ENCODE results near the gene GNB3.
A peak's percentile ranks its signal among the peaks of the same experiment; 100 is the strongest.
"Not testable (repeated sequence)": the region's sequence is repeated elsewhere in the genome, so short reads cannot be mapped to it uniquely, and the experiment has no call there.

GNB3 gene

DNA sequence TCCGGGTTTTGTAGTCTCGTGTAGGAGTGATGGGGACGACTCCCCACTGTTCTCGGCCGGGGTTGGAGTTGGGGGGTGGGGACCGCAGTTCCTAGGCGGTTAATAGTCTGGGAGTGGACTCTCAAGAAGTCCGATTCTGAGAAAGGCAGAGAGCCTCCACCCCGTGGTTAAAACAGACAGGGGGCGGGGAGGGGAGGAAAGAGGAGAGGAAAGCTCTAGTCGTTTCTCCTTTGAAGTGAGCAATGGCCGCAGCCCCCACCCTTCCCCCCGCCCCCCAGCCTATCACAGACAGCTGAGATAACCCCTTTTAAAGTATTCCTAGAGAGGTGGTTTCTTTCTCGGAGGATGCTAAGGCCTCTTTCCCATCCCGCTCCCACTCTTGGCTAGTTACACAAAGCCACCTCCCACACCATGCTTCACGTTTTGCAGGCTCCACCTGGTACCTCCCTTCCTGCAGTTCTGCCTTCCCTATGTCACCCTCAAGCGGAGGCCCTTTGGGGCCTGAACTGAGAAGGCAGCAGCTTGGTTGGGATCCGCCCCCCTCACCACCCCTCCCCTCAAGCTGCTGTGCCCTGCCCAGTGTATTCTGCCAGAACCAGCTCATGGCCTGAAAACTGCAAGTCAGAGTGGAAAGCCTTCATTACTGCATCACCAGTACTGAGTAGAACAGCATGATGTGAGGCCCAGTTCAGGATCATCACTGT is 12.1 kb downstream of the GNB3 start:
- peak; percentile 51 for DNase-seq (ENCODE audit: low read depth)
- peak overlapping the region; percentile 61 for H3K4me3 ChIP-seq (ENCODE audit: low read depth, low read length)

DNA sequence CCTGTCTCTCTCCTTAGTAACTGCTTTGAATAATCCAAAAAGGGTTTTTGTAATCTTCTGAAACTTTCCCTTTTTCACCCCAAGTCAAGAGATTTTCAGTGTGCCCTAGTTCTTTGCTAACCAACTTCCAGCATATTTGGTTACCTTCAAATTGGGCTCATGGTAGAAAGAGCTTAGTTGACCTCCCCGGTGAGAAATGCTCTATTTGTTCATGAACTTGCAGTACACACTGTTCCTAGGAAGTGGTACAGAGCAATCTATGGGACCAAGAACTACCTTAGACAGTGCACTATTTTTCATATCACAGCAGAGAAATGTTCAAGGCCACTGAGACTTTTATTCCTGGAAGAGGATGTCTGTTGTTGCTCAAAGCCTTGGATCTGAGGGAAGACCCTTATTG is 12.9 kb downstream of the GNB3 start:
- no peak overlapping the region for H3K4me3 ChIP-seq (ENCODE audit: low read depth, low read length)
- DNase-seq (ENCODE audit: low read depth), result no peak

DNA sequence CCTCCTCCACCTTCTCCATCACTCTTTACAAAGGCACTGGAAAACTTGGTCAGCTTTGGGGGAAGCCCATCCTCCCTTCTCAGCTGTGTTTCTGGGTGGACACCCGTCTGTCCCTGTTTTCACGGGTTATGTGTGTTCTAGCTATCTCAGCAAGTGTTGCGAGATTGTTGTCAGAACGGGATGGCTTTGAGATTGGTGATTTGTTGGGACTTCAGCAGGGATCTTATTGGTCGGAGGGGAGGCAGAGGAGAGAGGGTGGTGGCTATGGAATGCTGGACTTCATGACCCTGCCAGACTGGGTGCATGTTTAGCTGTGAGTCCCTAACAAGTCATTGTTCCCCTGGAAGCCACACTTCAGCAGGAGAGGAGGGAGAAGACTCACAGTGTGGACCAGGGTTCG is 13.3 kb downstream of the GNB3 start:
- DNase-seq (ENCODE audit: low read depth), result no peak
- no peak overlapping the region for H3K4me3 ChIP-seq (ENCODE audit: low read depth, low read length)

DNA sequence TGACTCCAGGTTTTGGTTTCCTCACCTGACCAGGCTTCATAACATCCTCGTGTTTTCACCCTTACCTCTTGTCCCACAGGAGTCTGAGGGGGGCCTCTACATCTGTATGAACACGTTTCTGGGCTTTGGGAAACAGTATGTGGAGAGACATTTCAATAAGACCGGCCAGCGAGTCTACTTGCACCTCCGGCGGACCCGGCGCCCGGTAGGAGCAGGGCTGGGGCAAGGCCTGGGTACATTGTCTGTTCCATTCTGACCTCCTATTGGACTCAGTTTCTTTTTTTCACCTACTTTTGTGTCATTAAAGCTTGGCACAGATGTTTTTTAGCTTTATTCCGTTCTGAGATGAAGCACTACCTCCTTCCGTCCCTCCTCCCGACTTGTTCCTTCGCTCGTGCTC is 14.6 kb downstream of the GNB3 start:
- no peak for DNase-seq (ENCODE audit: low read depth)
- H3K4me3 ChIP-seq (ENCODE audit: low read depth, low read length), result no peak overlapping the region

DNA sequence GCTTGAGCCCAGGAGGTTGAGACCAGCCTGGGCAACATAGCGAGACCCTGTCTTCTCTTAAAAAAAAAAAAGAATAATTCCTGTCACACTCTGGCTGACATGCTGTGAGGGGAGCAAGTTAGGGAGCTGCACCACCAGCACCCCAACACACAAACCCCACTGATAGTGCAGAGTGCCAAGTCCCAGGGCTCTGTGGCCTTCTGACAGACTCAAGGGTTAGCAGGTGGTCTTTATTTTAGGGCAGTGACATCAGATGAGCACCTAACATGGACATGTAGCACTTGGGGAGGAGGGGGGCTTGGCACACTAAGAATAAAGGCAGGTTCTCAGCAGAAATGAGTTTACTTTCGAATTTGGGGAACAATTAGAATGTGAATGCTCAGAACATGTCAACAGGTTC is 18.1 kb downstream of the GNB3 start:
- H3K4me3 ChIP-seq (ENCODE audit: low read depth, low read length), result no peak overlapping the region
- no peak for DNase-seq (ENCODE audit: low read depth)

DNA sequence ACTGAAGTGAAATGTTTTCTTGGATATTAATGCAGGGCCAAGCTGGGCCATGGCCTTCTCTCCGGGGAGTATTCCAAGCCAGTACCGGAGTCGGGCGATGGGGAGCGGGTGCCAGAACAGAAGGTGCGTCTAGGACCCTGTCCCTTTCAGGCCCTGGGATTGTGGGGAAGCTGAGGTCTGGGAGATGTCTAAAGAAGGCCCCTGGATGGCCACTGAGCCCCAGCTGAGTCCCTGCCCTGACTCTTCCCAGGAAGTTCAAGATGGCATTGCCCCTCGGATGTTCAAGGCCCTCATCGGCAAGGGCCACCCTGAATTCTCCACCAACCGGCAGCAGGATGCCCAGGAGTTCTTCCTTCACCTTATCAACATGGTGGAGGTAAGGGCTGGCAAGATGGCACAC is 19.4 kb downstream of the GNB3 start:
- no peak for DNase-seq (ENCODE audit: low read depth)

DNA sequence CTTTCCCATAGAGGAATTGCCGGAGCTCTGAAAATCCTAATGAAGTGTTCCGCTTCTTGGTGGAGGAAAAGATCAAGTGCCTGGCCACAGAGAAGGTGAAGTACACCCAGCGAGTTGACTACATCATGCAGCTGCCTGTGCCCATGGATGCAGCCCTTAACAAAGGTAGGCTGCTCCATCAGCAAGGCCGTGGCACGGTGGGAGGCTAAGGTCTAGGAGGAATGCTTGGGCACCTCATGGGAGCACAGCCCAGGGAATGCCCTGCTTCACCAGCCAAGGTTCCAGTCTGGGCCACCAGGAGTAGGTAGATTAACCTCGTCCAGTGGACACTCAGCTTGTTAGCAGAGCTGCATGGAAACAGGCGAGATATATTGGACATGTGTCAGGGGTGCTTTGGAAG is 20.2 kb downstream of the GNB3 start:
- no peak for DNase-seq (ENCODE audit: low read depth)
- H3K4me3 ChIP-seq (ENCODE audit: low read depth, low read length), result no peak overlapping the region

More for the DNA sequence above, 19.4 kb downstream of the GNB3 start:
- no peak overlapping the region for H3K4me3 ChIP-seq (ENCODE audit: low read depth, low read length)

DNA sequence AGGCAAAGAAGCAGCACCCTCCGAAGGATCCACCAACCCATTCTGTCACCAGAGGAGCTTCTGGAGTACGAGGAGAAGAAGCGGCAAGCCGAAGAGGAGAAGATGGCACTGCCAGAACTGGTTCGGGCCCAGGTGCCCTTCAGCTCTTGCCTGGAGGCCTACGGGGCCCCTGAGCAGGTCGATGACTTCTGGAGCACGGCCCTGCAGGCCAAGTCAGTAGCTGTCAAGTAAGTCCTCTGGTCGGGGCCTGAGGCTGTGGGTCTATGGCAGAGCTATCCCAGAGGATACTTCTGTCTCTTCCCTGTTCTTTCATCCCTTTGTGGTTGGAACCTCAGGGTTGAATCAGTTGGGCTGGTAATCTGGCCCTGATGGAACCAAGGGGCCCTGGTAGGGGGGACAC is 20.7 kb downstream of the GNB3 start:
- no peak for DNase-seq (ENCODE audit: low read depth)
- no peak overlapping the region for H3K4me3 ChIP-seq (ENCODE audit: low read depth, low read length)

DNA sequence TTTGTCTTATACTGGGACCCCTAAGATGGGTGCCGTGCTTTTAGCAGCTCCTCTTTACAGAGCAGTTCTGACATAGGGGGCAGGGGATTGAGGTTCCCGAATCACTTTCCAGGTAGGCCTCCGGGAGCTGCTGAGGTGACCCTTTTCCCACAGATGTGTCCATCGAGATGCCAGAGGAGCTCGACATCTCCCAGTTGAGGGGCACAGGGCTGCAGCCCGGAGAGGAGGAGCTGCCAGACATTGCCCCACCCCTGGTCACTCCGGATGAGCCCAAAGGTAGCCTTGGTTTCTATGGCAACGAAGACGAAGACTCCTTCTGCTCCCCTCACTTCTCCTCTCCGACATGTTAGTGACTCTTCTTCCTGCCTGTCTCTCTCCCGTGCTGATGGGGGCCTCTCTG is 22.3 kb downstream of the GNB3 start:
- no peak overlapping the region for H3K4me3 ChIP-seq (ENCODE audit: low read depth, low read length)
- DNase-seq (ENCODE audit: low read depth), result no peak

DNA sequence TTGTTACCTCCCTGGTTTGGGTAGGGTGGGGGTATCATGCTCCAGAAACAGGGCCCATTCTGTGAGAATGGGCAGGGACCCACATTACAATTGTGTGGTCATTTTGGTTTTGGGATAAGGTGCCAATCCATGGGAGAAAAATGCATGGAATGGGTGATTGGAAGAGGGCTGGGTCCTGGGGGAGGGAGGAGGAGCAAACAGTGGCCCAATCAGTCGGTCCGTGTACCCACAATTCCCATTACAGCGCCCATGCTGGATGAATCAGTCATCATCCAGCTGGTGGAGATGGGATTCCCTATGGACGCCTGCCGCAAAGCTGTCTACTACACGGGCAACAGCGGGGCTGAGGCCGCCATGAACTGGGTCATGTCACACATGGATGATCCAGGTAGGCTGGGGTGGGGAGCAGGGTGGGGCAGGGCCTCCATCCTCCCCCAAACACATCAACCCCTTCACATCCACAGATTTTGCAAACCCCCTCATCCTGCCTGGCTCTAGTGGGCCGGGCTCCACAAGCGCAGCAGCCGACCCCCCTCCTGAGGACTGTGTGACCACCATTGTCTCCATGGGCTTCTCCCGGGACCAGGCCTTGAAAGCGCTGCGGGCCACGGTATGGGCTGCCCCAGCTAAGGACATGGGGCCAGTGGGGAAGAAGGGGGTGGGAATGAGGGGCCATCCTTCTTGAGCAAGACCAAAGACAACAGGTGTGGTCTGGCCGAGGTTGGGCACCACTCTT is 23.0 kb downstream of the GNB3 start:
- no peak overlapping the region for H3K4me3 ChIP-seq (ENCODE audit: low read depth, low read length)
- DNase-seq (ENCODE audit: low read depth), result no peak

DNA sequence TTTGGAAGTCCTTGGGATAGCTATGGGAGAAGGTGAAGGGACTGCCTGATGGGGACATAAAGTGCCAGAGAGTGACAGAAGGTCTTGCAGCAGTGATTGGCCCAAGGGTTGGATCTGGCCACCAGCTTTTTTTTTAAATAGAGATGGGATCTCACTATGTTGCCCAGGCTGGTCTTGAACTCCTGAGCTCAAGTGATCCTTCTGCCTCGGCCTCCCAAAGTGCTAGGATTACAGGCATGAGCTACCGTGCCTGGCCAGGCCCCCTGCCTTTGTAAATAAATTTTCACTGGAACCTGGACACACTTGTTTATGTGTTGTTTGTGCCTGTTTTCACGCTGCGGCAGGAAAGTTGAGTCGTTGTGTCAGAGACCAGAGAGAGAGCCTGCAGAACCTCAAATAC is 24.6 kb downstream of the GNB3 start:
- not testable (repeated sequence) for H3K4me3 ChIP-seq (ENCODE audit: low read depth, low read length)

DNA sequence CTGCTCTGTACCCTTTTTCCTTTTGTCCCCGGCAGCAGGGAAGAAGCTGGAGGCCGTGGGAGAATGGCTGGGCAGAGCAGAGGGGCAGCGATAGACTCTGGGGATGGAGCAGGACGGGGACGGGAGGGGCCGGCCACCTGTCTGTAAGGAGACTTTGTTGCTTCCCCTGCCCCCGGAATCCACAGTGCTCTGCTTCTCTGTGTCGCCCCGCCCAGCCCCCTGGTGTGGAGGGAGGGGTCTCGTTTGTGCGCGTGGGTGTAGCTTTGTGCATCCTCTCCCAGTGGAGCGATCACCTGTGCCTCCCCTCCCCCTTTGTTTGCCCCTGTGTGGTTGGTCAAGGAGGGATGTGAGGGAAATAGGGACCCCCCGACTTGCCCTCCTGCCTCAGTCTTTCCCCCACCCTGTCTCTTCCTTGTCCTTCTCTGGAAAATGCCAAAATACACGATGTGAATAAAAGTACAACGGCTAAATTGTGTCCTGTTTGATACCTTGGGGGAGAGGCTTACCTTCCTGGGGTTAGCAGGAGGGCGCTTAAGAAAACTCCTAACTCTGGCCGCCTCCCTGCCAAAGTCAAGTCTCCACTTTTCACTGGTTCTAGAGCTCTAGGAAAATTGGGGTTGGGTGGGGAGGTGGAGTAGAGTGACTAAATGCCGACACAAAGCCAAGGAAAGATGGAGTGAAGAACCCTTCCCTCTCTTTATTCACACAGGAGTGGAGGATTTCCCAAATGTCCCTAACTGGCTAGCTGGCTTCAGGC is 25.6 kb downstream of the GNB3 start:
- DNase-seq (ENCODE audit: low read depth), result no peak
- H3K4me3 ChIP-seq (ENCODE audit: low read depth, low read length), result peak overlapping the region; percentile 83

More for the DNA sequence above, 24.6 kb downstream of the GNB3 start:
- DNase-seq (ENCODE audit: low read depth), result not testable (repeated sequence)

DNA sequence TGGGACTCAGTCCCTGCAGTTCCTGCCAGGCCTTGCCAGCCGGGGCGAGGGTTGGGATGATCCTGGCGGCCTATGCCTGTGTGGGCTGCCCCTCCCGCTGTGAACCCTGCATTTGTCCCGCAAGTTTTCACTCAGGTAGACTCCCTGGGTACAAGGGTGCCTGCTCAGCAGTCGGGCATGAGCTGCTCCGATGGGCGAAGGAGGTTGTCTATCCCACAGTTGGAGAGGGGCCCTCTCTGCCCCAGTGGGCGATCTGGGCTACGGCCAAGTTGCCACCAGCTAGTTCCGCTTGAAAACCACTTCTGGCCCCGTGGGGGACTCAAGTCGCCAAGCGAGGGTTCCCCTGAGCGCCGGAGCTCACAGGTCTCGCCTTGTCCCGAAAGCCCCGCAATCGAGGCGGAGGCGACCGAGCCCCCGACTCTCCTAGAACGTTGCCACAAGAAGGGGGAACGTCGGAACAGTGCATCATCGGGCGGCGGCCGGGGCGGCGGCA is 26.2 kb downstream of the GNB3 start:
- no peak for DNase-seq (ENCODE audit: low read depth)
- H3K4me3 ChIP-seq (ENCODE audit: low read depth, low read length), result peak overlapping the region; percentile 83

DNA sequence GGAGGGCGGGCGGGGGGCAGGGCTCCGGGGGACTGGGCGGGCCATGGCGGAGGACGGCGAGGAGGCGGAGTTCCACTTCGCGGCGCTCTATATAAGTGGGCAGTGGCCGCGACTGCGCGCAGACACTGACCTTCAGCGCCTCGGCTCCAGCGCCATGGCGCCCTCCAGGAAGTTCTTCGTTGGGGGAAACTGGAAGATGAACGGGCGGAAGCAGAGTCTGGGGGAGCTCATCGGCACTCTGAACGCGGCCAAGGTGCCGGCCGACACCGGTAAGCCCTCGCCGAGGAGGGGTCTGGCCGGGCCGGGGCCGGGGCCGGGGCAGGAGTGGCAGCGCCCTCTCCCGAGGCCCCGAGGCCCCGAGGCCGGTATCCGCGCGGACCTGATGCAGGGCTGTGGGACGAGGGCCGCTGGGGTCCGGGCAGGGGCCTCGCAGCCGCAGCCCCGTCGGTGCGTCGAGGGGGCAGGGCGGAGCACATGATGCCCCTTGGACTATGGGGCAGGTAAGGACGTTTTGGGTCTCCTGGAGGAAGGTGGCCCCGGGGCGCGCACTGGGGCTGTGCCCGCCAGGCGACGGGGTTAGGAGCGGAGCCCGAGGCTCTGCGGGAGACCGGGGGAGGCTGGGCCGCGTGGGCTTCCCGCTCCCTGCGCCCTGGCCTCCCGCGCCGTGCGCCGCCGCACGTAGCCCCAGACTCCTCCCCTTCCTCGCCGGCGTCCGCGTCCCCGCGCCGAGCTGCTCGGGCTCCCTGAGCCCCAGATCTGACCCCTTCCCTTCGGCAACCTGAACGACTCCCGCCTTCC is 26.9 kb downstream of the GNB3 start, which contains the start of gene TPI1:
TSS of gene TPI1 (plus strand) at position 119 of the 798 bp plus-strand sequence. CDS start at position 155, 36 bp downstream.
- DNase-seq (ENCODE audit: low read depth), result no peak
- H3K4me3 ChIP-seq (ENCODE audit: low read depth, low read length), result peak within 1 kb of the TSS; percentile 83

DNA sequence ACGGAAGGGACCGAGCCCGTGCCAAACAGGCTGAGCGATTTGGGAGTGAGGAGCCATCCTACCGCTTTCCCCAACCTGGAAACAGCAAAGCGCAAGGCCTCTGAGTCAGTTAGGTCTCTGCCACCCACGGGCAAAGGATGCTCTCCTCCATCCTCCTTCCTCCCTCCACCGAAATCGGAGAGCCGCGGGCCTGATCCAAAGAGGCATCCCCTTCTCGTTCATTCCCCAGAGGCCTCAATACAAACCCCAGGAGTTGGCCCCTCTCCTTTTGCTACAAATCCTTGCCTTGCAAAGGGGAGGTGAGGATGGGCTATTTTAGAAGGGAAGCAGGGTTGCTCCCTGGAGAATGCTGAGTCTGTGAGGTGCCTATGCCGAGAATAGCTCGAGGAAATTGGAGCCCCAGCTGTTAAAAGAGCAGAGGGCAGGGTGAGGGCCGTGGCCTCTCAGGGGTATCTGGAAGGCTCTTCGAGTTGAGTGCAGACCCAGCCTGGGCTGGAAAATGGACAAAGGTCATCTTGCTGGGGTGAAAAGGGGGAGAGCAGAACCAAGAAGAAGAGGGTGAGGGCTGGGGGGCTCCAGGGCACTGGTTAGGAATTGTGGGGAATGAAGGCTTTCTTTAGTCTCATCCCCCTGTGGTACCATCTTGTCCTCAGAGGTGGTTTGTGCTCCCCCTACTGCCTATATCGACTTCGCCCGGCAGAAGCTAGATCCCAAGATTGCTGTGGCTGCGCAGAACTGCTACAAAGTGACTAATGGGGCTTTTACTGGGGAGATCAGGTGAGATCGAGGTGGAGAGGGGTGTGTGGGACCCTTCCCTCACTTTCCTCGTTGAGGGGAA is 27.7 kb downstream of the GNB3 start:
- H3K4me3 ChIP-seq (ENCODE audit: low read depth, low read length), result peak overlapping the region; percentile 83
- no peak for DNase-seq (ENCODE audit: low read depth)

DNA sequence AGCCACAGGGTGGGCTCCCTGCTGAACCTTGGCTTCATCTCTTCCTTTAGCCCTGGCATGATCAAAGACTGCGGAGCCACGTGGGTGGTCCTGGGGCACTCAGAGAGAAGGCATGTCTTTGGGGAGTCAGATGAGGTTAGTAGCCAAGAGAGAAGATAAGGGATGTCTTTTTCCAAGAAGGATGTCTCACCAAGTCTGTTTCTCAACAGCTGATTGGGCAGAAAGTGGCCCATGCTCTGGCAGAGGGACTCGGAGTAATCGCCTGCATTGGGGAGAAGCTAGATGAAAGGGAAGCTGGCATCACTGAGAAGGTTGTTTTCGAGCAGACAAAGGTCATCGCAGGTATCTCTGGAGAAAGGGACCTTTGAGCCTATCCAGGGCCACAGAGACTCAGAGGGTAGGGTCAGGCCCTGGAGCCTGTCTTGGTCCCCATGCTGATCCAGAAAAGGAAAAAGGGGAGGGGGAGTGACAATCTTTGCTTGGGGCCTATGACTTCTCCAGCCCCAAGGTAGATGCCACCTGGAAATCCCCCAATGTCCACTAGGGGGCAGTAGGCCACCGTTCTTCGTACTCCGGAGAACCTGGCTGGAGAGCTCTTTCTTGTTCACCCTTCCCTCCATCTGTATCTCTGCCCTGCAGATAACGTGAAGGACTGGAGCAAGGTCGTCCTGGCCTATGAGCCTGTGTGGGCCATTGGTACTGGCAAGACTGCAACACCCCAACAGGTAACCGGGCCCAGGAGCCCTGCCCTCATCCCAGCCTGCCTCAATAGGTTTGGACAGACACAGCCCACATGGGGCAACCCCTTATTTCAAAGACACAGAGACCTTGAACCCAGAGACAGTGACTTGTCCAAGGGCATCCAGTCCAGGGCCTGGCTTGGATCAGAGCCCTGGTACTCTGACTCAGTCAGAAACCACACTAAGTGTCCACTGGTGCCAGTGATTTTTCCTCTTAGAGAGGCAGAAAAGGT is 28.6 kb downstream of the GNB3 start:
- H3K4me3 ChIP-seq (ENCODE audit: low read depth, low read length), result peak overlapping the region; percentile 83
- DNase-seq (ENCODE audit: low read depth), result no peak

DNA sequence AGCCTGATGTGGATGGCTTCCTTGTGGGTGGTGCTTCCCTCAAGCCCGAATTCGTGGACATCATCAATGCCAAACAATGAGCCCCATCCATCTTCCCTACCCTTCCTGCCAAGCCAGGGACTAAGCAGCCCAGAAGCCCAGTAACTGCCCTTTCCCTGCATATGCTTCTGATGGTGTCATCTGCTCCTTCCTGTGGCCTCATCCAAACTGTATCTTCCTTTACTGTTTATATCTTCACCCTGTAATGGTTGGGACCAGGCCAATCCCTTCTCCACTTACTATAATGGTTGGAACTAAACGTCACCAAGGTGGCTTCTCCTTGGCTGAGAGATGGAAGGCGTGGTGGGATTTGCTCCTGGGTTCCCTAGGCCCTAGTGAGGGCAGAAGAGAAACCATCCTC is 29.6 kb downstream of the GNB3 start:
- not testable (repeated sequence) for DNase-seq (ENCODE audit: low read depth); H3K4me3 ChIP-seq (ENCODE audit: low read depth, low read length)
